ENCODE measurements around the gene GATC.

The GATC gene

DNA sequence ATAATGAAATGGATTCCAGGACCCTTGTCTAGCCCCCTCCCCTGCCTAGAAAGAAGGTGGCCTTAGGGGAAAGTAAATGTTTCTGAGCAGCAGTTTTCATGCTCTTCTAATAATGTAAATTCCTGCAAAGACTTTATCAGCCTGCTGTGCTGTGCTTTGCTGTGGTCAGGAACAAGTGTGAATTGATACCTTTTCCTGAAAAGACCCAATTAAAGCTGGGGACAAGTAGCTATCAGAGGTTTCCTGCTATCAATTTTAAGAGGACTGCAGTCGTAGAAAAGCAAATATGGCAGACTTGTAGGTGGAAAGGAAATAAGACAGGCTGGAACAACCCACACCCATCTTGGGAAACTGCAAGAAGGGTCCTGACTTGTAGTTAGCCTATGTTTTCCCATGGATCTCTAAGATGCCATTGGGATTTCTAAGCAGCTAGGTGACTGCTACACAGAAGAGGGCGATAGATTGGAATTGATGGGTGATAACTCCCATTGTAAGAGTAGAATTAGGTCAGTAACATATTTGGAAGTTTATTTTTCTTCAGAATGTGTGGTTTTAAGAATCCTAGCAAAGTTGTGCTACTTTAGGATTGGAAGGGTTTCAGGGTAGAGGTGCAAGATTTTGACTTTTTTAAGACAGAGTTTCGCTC, 52.7 kb downstream of the GATC start:
- DNase-seq = no peak

- DNase-seq = no peak
Observed at GRCh38 chr12:120500581-120500980, 54.3 kb downstream of the GATC start.

GRCh38 chr12:120504587-120504986, 58.3 kb downstream of the GATC start:
- DNase-seq = no peak

DNA sequence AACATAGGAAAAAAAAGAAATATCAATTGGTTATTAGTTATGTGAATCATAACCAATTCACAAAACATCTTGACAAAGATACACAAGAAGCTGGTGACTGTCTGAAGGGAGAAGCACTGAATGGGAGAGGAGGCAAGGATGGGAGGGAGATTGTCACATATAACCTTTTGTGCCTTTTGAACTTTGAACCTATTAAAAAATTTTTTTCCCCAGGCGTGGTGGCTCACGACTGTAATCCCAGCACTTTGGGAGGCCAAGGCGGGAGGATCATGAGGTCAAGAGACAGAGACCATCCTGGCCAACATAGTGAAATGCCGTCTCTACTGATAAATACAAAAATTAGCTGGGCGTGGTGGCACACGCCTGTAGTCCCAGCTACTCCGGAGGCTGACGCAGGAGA, 62.3 kb downstream of the GATC start:
- no peak for DNase-seq
